HUDEP-2 (cell line): Measurements from ENCODE around the gene LIMK1.
A peak's percentile ranks its signal among the peaks of the same experiment; 100 is the strongest.

Source experiments
- DNase-seq, 76 experiments: peaks; one replicate each; lab custom pipeline; 2025; ENCODE audit not compliant: unreplicated experiment in 76 of 76; lab: John Stamatoyannopoulos, UW

LIMK1 gene

GRCh38 chr7:74082770-74083116 is 861 bp upstream of the LIMK1 start:
- DNase-seq = no peak

GRCh38 chr7:74083928-74084721 is 521 bp downstream of the LIMK1 start:
- DNase-seq = peak in 42 of 76 experiments; percentile 4 to 56 (median 24)

GRCh38 chr7:74084722-74085578 is 1.3 kb downstream of the LIMK1 start:
- DNase-seq = no peak

GRCh38 chr7:74087791-74088453 is 4.3 kb downstream of the LIMK1 start:
- DNase-seq = no peak

- DNase-seq = no peak
Measured at GRCh38 chr7:74092321-74092963, 8.8 kb downstream of the LIMK1 start.

- DNase-seq = no peak
Measured at GRCh38 chr7:74092964-74093471, 9.4 kb downstream of the LIMK1 start.

- no peak for DNase-seq
Measured at GRCh38 chr7:74093671-74094223, 10.1 kb downstream of the LIMK1 start.

- peak in 43 of 76 experiments; percentile 3 to 53 (median 28) for DNase-seq
Measured at GRCh38 chr7:74094224-74095101, 10.9 kb downstream of the LIMK1 start.

- DNase-seq = no peak
Measured at GRCh38 chr7:74095135-74095534, 11.5 kb downstream of the LIMK1 start.

- no peak for DNase-seq
Measured at GRCh38 chr7:74097937-74098614, 14.5 kb downstream of the LIMK1 start.

GRCh38 chr7:74099031-74099430 is 15.4 kb downstream of the LIMK1 start:
- DNase-seq = no peak

- peak in 66 of 76 experiments; percentile 4 to 80 (median 40) for DNase-seq
Measured at GRCh38 chr7:74101061-74101681, 17.6 kb downstream of the LIMK1 start.

- no peak for DNase-seq
Measured at GRCh38 chr7:74103219-74103772, 19.7 kb downstream of the LIMK1 start.

GRCh38 chr7:74104702-74105101 is 21.1 kb downstream of the LIMK1 start:
- no peak for DNase-seq

- no peak for DNase-seq
Measured at GRCh38 chr7:74105992-74106391, 22.4 kb downstream of the LIMK1 start.

GRCh38 chr7:74106846-74107245 is 23.2 kb downstream of the LIMK1 start:
- DNase-seq = no peak

GRCh38 chr7:74115326-74115725 is 31.7 kb downstream of the LIMK1 start:
- DNase-seq = no peak

GRCh38 chr7:74116356-74116755 is 32.8 kb downstream of the LIMK1 start:
- DNase-seq = no peak
